GM23248 (cell line): ENCODE data around the gene PELO. TPM values are rescaled to one million over a fixed set of nuclear protein-coding genes. Genes with fewer than 3 reads are reported as not detected.
A peak's percentile ranks its signal among the peaks of the same experiment; 100 is the strongest.

Source experiments
- DNase-seq: peaks from one replicate; pipeline ENCODE4 v3.0.0-alpha.2; 2015
- H2AFZ ChIP-seq: fragments of 200-600 bp; sonication (generic); 2 replicates; pipeline ENCODE4 v1.6.1; 2016; ENCODE audit warnings: antibody characterized with exemption
- H3F3A ChIP-seq: fragments of 200-600 bp; sonication (generic); 2 replicates; pipeline ENCODE4 v1.6.1; 2016; ENCODE audit warnings: mild to moderate bottlenecking, antibody characterized with exemption, mixed run types; ENCODE audit not compliant: insufficient read depth
- H3K27ac ChIP-seq: fragments of 200-600 bp; sonication (generic); 2 replicates; pipeline ENCODE4 v1.5.1; 2016; ENCODE audit warnings: mild to moderate bottlenecking
- H3K27me3 ChIP-seq: fragments of 200-600 bp; sonication (generic); replicated peaks from 2 replicates; pipeline ENCODE4 v1.6.1; 2016; ENCODE audit warnings: mild to moderate bottlenecking; ENCODE audit not compliant: insufficient read depth
- H3K36me3 ChIP-seq: fragments of 200-600 bp; sonication (generic); 2 replicates; pipeline ENCODE4 v1.6.1; 2016; ENCODE audit warnings: low read depth, mild to moderate bottlenecking
- H3K4me1 ChIP-seq: fragments of 200-600 bp; sonication (generic); 2 replicates; pipeline ENCODE4 v1.6.1; 2016; ENCODE audit warnings: mild to moderate bottlenecking; ENCODE audit not compliant: insufficient read depth
- H3K4me2 ChIP-seq: fragments of 200-600 bp; sonication (generic); one replicate; pipeline ENCODE4 v1.6.1; 2016; ENCODE audit warnings: mild to moderate bottlenecking; ENCODE audit not compliant: unreplicated experiment
- H3K4me3 ChIP-seq: fragments of 200-600 bp; sonication (generic); 2 replicates; pipeline ENCODE4 v1.5.1; 2016; ENCODE audit warnings: mild to moderate bottlenecking
- H3K79me2 ChIP-seq: fragments of 200-600 bp; sonication (generic); 2 replicates; pipeline ENCODE4 v1.6.1; 2016; ENCODE audit warnings: mild to moderate bottlenecking; ENCODE audit not compliant: insufficient read depth
- H3K9ac ChIP-seq: fragments of 200-600 bp; sonication (generic); 2 replicates; pipeline ENCODE4 v1.6.1; 2016; ENCODE audit warnings: mild to moderate bottlenecking
- H3K9me2 ChIP-seq: fragments of 200-600 bp; sonication (generic); 2 replicates; pipeline ENCODE4 v1.6.1; 2016; ENCODE audit warnings: mixed run types, mild to moderate bottlenecking, moderate library complexity; ENCODE audit not compliant: insufficient read depth
- H3K9me3 ChIP-seq: fragments of 200-600 bp; sonication (generic); one replicate; pipeline ENCODE4 v1.6.1; 2017; ENCODE audit warnings: low read depth
- H4K20me1 ChIP-seq: fragments of 200-600 bp; sonication (generic); 2 replicates; pipeline ENCODE4 v1.6.0; 2016; ENCODE audit not compliant: insufficient read depth
- EZH2 ChIP-seq: fragments of 200-600 bp; sonication (generic); IDR thresholded peaks from 2 replicates; pipeline ENCODE4 v1.6.1; 2018; ENCODE audit warnings: antibody characterized with exemption, mild to moderate bottlenecking; ENCODE audit not compliant: insufficient read depth, poor library complexity, severe bottlenecking
- EZH2phosphoT487 ChIP-seq: fragments of 200-600 bp; sonication (generic); IDR thresholded peaks from 2 replicates; pipeline ENCODE4 v1.6.1; 2018; ENCODE audit warnings: antibody characterized with exemption, moderate library complexity, mild to moderate bottlenecking, low read depth; ENCODE audit not compliant: insufficient read depth
- WGBS, 2 experiments: methylation state at CpG; one replicate each; pipeline ENCODE4 v1.1.6; 2015 to 2017; ENCODE audit warnings: low lambda C conversion rate in 2 of 2, low coverage in 1 of 2; ENCODE audit errors: missing lambda C conversion rate in 2 of 2; 5-methylcytosine and 5-hydroxymethylcytosine counted together
- in situ Hi-C: fragments of 300-500 bp; cut with MboI; formaldehyde crosslinking; loops from 2 replicates; pipeline ENCODE4 v1.15.0; 2020
- polyA plus RNA-seq: library from polyadenylated mRNA; unstranded; fragments of >200 nt; fragmentation: Nextera tagmentation; extraction: Ambion mirVana; gene quantifications from 2 replicates; pipeline ENCODE4 v1.2.1, GENCODE V29; 2016
- total RNA-seq: library from RNA; depleted of rRNA; stranded (reverse); fragments of >200 nt; shearing (Covaris generic); gene quantifications from 2 replicates; pipeline ENCODE4 v1.2.3, GENCODE V29; 2014

Gene PELO
- total and polyA plus RNA-seq, 2 experiments from 2014 or later: 20.4 to 25.2 TPM

DNA sequence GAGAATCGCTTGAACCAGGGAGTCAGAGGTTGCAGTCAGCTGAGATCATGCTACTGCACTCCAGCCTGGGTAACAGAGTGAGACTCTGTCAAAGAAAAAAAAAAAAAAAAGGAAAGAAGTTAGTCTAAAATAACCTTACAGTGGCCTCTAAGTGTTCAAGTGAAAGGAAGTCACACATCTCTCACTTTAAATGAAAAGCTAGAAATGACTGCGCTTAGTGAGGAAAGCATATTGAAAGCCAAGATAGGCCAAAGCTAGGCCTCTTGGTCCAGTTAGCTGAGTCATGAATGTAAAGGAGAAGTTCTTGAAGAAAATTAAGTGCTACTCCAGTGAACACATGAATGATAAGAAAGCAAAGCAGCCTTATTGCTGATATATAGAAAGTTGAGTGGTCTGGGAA lies 38.1 kb downstream of the PELO start:
- no peak for TF ChIP-seq EZH2phosphoT487
- TF ChIP-seq EZH2: no peak
- Histone ChIP-seq H3K9ac (no peak overlapping the region), H3K36me3 (no peaks in the 10 kb centered on the region), H3K27me3 (no peaks in the 10 kb centered on the region), H3K4me3 (no peak overlapping the region), H4K20me1 (no peaks in the 10 kb centered on the region), H3K79me2 (no peaks in the 10 kb centered on the region), H3K9me3 (no peaks in the 10 kb centered on the region), H2AFZ (no peak overlapping the region), H3K4me1 (no peaks in the 10 kb centered on the region), H3K27ac (no peak overlapping the region), H3K9me2 (no peaks in the 10 kb centered on the region), H3K4me2 (no peak overlapping the region), H3F3A (no peaks in the 10 kb centered on the region)
- no peak for DNase-seq
- in situ Hi-C loops: no loop called here
- WGBS, 2 experiments: 100% methylated on average over 2 of the region's 2 CpGs

DNA sequence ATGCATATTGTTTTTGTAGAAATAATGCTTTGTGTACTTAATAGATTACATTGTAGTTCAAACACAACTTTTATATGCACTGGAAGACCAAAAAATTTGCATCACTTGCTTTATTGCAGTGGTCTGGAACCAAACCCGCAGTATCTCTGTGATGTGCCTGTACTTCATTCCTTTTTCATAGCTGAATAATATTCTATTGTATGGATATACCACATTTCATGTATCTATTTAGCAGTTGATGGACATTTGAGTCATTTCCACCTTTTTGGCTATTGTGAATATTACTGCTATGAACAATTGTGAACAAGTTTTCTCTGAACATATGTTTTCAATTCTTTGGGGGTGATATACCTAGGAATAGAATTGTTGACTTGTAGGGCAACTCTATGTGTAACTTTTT lies 40.1 kb downstream of the PELO start:
- Histone ChIP-seq H4K20me1 (no peaks in the 10 kb centered on the region), H3F3A (no peaks in the 10 kb centered on the region), H2AFZ (no peak overlapping the region), H3K4me3 (no peak overlapping the region), H3K4me1 (peaks cover 8% of the 10 kb centered on the region; the same call in 1 of the 2 replicates), H3K9ac (no peak overlapping the region), H3K27ac (no peak overlapping the region), H3K9me2 (no peaks in the 10 kb centered on the region), H3K27me3 (no peaks in the 10 kb centered on the region), H3K9me3 (no peaks in the 10 kb centered on the region), H3K4me2 (no peak overlapping the region), H3K36me3 (no peaks in the 10 kb centered on the region), H3K79me2 (no peaks in the 10 kb centered on the region)
- in situ Hi-C loops: no loop called here
- TF ChIP-seq EZH2: no peak
- TF ChIP-seq EZH2phosphoT487: no peak
- no peak for DNase-seq
- WGBS, 2 experiments: 97 to 100% methylated on average over 1 of the region's 1 CpG

DNA sequence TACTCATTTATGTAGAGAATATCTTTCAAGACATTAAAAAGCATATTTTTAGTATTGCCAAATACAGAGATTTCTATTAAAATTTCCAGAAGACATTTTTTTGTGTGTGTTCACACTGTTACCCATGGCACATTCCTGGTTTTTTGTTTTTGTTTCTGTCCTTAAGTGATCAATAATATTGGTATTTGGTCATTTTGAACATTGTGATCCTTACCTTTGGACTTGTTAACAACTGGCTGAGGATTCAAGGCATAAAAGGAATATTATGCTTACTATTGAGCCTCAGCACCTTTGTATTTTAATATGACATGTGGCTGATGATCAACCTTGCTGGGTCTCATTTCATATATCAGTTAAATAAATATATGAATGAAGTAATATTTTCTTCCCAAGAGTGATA lies 41.9 kb downstream of the PELO start:
- in situ Hi-C loops: no loop called here
- no peak for TF ChIP-seq EZH2
- TF ChIP-seq EZH2phosphoT487: no peak
- H3K27ac ChIP-seq: no peak overlapping the region
- H3K36me3 ChIP-seq: no peaks in the 10 kb centered on the region
- H3K4me1 ChIP-seq: peaks cover 8% of the 10 kb centered on the region; the same call in 1 of the 2 replicates
- H3K9me3 ChIP-seq: no peaks in the 10 kb centered on the region
- H2AFZ ChIP-seq: no peak overlapping the region
- no peak overlapping the region for H3K4me3 ChIP-seq
- DNase-seq: no peak
- H3K9me2 ChIP-seq: no peaks in the 10 kb centered on the region
- no peaks in the 10 kb centered on the region for H3F3A ChIP-seq
- no peaks in the 10 kb centered on the region for H4K20me1 ChIP-seq
- H3K27me3 ChIP-seq: no peaks in the 10 kb centered on the region
- no peak overlapping the region for H3K4me2 ChIP-seq
- no peaks in the 10 kb centered on the region for H3K79me2 ChIP-seq
- H3K9ac ChIP-seq: no peak overlapping the region

GRCh38 chr5:52830650-52831049 lies 42.9 kb downstream of the PELO start:
- Histone ChIP-seq H3K27ac (no peak overlapping the region), H3K4me3 (no peak overlapping the region), H2AFZ (no peak overlapping the region), H3K9me3 (no peaks in the 10 kb centered on the region), H3K36me3 (no peaks in the 10 kb centered on the region), H3K4me2 (no peak overlapping the region), H4K20me1 (no peaks in the 10 kb centered on the region), H3K4me1 (peaks cover 8% of the 10 kb centered on the region; the same call in 1 of the 2 replicates), H3F3A (no peaks in the 10 kb centered on the region), H3K27me3 (no peaks in the 10 kb centered on the region), H3K9ac (no peak overlapping the region), H3K9me2 (no peaks in the 10 kb centered on the region), H3K79me2 (no peaks in the 10 kb centered on the region)
- WGBS, 2 experiments: 100% methylated on average over 2 of the region's 2 CpGs
- no peak for DNase-seq
- TF ChIP-seq EZH2 (no peak), EZH2phosphoT487 (no peak)
- in situ Hi-C loops: no loop called here

GRCh38 chr5:52831786-52832511 lies 44.2 kb downstream of the PELO start:
- 0 out of 2 replicates have a peak overlapping the region, but pooled peaks have one; percentile 1 for H3K27ac ChIP-seq
- no peaks in the 10 kb centered on the region for H3K79me2 ChIP-seq
- peaks cover 10% of the 10 kb centered on the region for H3K4me1 ChIP-seq
- H3F3A ChIP-seq: 0 out of 2 replicates have a peak, but pooled peaks cover 6% of the 10 kb centered on the region
- H3K27me3 ChIP-seq: no peaks in the 10 kb centered on the region
- H4K20me1 ChIP-seq: no peaks in the 10 kb centered on the region
- no peak overlapping the region for H3K9ac ChIP-seq
- H3K9me2 ChIP-seq: no peaks in the 10 kb centered on the region
- H2AFZ ChIP-seq: peak overlapping the region; percentile 56
- peak overlapping the region; percentile 21 for H3K4me2 ChIP-seq
- H3K36me3 ChIP-seq: no peaks in the 10 kb centered on the region
- H3K4me3 ChIP-seq: no peak overlapping the region
- TF ChIP-seq EZH2 (no peak), EZH2phosphoT487 (no peak)
- WGBS, 2 experiments: 28% methylated on average over 2 of the region's 2 CpGs
- in situ Hi-C loops: no loop called here
- no peaks in the 10 kb centered on the region for H3K9me3 ChIP-seq
- DNase-seq: peak; percentile 59
